Fibroblast of upper back skin (primary cell): ENCODE results near the gene AIRE.
"Not testable (repeated sequence)": the region's sequence is repeated elsewhere in the genome, so short reads cannot be mapped to it uniquely, and the experiment has no call there.

Source experiments
- DNase-seq: peaks from one replicate; pipeline ENCODE4 v3.0.0-alpha.2; 2013

The AIRE gene

DNA sequence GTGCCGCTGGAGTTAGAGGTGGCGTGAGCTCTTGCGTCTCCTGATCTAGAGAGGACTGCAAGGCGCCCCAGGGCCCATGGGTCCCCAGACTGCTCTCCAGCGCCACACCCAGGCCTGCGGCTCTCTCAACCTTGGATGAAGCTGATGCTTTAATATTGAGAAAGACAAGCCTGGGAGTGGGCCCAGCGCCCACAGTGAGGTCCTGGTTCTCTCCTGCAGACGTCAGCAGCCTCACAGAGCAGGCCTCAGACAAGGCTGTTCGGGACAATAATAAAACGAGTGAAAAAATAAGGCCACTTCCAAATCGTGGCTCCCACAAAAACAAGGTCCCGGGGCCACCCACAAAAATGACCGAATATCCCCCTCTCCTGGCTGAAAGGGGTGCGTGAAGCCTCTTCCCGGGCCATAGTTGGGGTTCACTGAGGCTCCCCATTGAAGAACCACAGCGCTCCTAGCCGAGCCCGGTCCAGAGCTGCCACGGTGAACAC is 18.0 kb upstream of the AIRE start:
- DNase-seq: no peak

DNA sequence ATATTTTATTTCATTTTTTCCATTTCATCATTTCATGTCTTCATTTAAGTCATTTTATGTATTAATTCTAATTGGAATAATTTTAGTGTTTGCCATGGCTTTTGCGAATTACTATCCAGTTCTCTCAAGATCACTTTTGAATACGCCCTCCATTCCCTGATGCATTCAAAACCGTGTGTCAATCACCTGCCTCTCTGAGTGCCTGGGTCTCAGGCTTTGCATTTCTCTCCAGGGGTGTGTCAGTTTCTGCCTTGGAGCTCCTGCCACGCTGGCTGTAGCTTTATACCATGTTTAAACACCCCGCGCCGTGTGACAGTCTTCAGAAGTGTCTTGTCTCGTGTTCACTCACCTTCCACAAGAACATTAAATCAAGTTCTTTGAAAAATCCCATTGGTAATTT is 16.6 kb upstream of the AIRE start:
- DNase-seq: no peak

DNA sequence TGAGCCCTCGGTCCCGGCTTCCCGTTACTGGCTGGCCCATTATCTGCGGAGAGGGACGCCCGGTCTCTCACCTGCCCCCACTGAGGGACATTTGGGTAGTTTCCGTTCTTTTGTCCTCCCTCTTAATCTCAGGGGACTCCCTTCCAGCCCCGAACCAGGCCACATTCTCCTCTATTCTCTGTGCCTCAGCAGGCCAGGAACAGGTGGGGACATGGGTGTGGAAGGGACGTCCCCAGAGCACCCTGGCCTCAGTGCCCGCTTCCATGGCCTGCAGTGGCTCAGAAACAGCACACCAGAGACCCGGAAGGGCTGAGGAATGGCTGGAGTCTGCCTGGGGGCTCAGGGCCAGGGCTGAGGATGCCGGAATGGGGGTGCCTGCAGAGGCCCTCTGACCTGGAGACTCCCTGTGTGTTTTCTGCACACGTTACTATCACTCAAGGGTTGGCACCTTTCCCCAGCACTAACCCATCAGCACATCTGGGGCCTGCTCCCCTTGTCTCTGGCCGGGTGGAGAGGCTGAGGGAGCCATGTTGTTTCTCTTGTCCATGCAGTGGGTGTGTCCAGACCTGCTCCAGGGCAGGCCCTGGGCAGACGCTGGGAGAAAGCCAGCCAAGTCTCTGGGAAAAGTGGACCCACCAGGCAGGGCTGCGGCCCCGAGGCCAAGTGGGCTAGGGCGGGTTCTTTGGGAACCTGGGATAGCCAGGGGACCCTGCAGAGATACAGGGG is 14.0 kb upstream of the AIRE start:
- no peak for DNase-seq

DNA sequence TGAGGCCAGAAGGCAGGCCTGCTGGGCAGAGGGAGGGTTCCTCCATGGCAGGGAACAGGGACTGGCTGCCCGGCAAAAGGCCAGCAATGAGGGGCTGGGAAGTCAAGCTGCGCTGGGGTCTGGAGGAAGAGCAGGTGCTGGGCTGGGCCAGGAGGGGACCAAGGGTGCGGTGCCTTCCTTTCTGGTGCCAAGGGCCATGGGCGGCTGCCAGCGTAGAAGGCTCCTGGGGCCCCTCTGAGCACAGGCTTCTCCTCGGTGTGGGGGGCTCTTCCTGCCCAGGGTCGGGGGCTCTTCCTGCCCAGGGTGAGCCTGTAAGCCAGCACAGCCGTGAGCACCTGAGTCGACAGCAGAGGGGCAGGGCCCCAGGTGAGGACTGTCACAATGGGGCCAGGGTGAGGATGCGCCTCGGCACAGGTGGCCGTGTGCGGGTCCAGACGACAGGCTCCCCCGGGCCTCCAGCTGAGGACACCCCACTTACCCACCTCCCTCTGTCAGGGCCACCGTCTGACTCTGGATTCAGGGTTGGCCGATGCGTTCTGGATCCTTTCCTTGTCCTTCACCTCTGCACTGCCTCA is 13.3 kb upstream of the AIRE start:
- no peak for DNase-seq

DNA sequence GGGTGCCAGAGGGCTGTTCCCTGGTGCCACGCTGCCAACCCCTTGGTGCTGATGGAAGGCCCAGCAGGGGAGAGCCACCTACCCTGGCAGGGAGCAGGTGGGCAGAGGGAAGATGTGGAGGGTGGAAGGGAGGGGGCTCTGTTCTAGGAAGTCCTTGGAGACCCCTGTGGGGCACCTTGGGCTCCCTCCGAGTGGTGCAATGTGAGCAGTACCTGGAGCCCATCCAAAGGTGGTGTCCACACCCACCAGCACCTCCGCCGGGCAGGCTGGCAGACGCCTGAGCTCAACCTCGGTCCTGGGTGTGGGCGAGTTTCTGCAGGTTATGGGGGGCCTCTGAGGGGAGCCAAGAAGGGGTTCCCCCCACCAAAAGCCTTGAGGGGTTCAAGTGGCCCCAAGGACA is 12.6 kb upstream of the AIRE start:
- no peak for DNase-seq

DNA sequence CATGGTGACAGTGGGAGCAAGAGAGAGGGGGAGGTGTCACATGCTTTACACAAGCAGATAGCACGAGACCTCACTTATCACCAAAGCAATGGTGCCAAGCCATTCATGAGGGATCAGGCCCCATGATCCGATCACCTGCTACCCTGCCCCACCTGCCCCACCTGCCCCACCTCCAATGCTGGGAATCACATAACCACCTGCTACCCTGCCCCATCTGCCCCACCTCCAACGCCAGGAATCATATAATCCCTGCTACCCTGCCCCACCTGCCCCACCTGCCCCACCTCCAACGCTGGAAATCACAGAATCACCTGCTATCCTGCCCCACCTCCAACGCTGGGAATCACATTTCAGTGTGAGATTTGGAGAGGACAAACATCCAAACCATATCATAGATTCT is 10.6 kb upstream of the AIRE start:
- no peak for DNase-seq

DNA sequence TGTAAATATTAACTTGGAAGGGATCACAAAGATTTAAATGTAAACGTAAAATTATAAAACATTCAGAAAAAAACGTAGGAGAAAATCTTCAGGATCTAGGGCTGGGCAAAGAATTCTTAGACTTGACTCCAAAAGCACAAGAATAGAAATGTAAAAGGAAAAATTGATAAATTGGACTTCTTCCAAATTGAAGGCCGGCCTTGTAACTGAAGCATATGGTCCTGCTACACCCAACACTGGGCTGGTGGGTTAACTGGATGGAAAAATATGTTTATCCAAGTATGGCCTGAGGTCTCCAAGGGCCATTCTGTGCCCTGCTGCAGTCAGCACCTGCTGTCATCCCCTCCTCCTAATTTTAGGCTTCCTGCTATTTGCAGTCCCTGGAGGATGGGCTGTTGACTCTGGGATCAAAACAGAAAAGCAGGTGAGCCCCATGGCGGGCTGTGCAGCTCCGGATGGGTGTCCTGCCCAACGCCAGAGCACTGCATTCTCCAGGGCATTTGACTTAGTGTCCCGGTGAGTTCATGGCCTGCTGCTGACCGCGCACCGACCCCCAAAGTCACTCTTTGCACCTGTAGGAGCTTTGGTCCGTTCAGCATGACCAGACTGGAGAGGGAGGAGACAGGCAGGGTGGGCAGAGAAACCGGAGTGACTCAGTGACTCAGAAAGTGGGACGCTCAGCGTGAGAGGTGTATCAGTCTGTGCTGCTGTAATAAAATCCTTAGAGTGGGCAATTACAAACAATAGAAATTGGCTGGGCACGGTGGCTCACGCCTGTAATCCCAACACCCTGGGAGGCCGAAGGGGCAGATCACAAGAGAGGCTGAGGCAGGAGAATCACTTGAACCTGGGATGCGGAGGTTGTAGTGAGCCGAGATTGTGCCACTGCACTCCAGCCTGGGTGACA is 6.1 kb upstream of the AIRE start:
- no peak for DNase-seq

DNA sequence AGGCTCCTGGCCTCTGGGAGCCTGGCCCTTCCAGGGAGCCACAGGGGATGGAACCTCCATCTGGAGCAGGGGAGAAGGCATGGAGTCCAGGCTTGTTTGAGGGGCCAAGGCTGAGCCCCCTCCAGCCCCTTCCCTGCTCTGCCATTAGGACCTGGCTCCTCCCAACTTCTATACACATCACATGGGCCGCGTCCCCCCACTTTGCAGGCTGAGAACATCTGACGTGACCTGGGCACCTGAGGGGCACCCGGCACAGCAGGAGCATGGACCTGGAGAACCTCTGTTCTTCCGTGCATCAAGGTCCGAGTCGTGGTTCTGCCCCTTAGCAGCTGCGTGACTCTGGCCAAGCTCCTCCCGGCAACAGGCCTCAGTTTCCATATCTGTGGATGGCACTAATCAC is 3.9 kb upstream of the AIRE start:
- no peak for DNase-seq

DNA sequence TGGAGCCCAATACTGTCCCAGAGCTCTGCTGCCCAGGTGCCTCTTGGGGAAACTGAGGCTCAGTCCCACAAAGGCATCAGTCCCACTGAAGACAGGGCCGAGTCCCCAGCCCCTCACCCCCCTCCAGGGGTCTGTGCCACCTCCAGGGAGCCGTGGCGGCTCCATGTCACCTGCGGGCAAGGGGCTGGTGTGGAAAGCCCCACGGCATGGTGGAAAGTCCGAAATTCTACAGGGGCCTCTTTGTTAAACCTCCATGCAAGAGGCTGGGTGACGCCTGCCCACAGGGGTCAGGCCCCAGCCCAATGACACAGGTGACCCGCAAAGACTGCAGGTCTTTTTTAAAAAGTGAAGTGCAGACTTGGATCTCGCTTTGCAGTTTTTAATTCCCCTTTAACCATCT is 3.3 kb upstream of the AIRE start:
- no peak for DNase-seq

DNA sequence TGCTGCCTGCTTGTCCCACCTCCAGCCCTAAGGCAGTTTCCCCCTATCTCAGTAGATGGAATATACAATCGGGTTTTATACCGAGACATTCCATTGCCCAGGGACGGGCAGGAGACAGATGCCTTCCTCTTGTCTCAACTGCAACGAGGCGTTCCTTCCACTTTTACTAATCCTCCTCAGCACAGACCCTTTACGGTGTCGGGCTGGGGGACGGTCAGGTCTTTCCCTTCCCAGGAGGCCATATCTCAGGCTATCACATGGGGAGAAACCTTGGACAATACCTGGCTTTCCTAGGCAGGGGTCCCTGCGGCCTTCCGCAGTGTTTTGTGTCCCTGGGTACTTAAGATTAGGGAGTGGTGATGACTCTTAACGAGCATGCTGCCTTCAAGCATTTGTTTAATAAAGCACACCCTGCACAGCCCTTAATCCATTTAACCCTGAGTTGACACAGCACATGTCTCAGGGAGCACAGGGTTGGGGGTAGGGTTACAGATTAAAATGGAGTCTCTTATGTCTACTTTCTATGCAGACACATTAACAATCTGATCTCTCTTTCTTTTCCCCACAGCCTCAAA is 2.4 kb upstream of the AIRE start:
- not testable (repeated sequence) for DNase-seq

DNA sequence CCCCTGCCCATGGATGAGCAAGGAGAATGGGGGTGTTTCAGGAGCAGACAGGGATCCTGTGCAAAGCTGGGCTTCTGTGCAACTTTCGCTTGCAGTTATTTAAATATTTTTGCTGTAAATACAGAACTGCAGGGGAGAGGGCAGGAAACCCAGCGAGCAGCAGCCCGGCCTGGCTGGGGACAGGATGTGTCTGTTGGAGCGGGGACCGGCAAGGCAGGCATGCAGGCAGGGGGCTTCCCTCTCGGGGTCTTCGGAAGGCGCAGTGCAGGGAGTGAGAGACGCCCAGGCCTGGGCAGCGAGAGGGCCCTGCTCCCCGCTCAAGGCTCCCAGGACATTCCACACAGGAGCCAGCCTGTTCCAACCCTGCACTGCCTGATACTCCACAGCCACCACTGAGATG is 1.7 kb upstream of the AIRE start:
- DNase-seq: no peak

DNA sequence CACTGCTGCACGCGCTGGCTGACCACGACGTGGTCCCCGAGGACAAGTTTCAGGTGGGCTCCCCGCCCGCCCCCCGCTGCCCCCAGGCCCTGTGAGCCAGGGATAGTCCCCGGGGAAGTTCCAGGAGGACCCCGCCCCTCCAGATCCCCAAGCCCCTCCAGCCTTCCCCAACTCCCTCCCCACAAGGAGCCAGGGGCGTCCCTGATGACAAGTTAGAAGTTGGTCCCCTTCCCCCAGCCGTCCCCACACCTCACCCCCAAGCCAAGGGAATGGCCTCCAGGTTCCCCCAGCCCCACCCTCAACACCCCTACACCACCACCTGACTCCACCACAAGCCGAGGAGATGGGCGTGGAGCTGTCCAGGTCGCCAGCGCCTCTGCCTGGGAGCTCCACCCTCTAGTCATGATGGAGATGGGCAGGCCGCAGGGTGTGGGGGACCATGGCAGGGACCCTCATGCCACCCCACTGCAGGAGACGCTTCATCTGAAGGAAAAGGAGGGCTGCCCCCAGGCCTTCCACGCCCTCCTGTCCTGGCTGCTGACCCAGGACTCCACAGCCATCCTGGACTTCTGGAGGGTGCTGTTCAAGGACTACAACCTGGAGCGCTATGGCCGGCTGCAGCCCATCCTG is 525 bp downstream of the AIRE start:
- no peak for DNase-seq

DNA sequence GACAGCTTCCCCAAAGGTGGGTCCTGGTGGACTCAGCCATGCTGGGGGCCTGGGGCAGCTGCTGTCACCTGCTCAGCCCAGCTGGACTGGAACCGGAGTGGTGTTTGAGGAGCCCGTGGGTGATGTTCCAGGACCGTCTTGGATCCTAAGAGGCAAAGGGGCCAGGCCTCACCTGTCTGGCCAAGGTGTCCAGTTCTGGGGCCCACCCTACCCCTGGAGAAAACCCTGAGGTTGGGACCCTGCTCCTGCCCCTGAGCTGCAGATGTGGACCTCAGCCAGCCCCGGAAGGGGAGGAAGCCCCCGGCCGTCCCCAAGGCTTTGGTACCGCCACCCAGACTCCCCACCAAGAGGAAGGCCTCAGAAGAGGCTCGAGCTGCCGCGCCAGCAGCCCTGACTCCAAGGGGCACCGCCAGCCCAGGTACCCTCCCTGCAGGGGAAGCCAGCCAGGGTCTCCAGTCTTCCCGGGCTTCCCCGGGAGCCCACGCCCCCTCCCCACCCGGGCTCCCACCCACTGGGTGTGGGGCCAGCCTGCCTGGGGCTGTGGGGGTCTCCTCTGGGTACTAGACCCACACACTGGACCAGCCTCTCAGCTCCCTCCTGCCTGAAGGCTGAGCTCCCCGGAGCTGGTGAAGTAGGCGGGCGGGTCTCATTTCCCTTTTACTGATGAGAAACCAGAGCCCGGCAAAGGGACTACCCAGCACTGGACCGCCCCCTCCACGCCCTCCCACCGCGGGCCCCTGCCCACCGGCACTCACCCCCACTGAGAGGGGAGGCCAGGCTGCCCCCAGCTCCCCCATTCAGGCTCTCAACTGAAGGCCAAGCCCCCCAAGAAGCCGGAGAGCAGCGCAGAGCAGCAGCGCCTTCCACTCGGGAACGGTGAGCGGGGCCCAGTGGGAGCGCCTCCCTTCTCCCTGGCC is 1.3 kb downstream of the AIRE start:
- no peak for DNase-seq

DNA sequence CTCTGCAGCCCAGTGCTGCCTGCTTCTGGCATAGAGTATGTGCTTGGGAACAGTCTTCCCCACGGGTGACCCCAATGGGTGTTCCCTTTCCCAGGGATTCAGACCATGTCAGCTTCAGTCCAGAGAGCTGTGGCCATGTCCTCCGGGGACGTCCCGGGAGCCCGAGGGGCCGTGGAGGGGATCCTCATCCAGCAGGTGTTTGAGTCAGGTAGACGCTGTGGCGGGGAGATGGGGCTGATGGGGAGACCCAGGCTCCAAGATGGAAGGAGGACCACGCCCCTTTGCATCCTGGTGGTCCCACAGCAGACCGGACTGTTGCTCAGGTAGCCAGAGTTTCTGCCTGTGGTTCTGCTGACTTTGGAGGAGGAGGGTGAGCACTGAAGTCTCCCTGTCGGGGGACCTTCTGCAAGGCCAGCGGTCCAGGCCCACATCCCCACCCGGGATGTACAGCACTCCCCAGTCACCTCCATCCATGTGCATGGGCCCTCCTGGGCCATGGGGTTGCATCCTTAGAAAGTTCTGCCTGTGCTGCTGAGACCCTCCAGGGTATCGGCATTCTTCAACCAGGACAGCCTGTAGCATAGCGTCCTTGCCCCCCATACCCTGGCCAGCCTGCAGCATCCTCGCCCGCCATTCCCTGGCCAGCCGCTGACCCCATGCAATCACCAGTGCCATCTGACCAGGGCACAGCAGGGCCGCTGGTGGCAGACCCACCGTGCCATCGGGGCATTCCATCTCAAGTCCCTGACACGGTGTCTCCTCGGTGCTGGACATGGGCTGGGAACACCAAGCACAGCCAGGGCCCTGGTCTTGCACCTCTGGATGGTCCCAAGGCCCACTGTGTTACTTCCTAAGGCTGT is 2.8 kb downstream of the AIRE start:
- DNase-seq: no peak

DNA sequence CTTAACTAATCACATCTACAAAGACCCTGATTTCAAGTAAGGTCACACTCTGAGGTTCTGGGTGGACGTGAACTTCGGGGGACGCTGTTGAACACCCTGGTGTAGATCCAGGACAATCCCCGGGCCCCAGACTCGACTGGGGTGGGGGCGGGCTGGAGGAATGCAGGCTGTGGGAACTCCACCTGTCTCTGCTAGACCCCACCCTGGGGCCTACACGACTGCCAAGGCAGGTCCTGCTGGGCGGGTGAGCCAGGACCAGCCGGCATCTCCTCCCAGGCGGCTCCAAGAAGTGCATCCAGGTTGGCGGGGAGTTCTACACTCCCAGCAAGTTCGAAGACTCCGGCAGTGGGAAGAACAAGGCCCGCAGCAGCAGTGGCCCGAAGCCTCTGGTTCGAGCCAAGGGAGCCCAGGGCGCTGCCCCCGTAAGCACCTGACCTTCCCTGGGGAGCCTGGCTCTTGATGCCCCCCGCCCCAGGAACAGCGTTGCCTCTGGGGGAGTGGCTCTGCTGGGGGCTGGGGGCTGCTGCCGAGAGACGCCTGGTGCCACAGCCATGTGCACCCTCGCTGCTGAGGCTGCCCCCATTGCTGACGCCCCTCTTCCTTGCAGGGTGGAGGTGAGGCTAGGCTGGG is 3.8 kb downstream of the AIRE start:
- DNase-seq: no peak

DNA sequence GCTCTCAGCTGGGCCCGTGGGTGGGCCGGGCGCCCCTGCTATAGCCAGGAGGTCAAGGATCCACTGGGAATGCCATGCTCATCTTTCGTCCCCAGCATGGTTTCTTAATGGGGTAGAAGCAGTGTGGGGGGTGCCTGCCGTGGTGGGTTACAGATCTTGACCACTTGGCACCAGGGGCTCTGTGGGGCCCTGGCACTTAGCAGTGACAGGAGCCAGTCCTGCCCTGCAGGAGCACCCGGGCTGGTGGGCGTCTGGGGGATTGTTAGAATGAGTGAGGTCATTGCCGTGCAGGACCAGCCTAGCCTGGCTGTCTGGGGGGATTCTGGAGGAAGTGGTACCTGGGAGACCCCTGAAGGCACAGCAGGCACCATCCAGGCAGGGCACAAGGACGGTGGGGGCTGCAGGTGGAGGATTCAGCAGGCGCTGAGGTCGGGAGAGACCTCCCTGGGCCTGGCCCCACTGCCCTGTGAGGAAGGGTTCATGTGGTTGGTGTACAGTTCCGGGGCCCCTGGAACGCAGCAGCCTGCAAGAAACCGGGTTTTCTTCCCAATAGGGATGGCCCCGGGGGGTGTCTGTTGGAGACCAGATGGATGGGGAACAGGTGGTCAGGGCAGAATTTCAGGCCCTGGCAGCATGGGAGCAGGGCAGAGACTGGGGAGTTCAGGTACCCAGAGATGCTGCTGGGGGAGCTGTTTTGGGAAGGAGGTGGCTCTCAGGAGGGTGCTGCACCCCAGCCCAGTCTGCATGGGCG is 4.8 kb downstream of the AIRE start:
- no peak for DNase-seq

DNA sequence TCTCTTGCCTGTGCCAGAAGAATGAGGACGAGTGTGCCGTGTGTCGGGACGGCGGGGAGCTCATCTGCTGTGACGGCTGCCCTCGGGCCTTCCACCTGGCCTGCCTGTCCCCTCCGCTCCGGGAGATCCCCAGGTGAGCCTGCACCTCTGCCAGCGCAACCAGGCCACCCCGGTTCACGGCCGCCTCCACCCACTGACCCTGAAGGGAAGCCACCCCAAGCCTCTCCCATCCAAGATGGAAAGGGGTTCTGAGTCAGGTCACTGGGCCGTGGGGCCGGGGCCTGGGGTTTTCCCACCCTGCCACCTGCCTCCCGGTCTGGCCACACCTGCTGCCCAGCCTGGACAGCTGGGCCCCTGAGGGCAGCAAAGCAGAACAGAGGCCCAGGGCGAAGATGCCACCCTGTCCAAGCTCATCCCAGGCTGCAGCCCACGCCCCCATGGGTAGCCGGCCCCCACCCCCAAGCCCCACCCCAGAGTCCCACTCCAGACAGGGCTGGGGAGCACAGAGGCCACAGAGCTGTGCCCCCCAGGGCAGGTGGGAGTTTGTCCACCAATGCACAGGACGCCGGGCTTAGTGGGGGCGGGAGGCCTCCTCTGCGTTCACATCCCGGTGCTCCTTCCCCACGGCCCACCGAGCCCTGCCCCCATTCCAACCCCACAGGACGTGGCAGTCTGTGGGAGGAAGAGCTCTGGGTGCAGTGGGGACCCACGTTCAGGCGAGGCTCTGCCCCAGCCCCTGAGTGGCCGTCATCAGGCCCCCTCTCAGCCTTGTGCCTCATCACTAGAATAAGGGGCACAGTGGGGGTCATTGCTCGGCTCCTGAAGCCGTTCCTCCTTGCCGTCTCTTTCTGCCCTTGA is 5.6 kb downstream of the AIRE start:
- no peak for DNase-seq

DNA sequence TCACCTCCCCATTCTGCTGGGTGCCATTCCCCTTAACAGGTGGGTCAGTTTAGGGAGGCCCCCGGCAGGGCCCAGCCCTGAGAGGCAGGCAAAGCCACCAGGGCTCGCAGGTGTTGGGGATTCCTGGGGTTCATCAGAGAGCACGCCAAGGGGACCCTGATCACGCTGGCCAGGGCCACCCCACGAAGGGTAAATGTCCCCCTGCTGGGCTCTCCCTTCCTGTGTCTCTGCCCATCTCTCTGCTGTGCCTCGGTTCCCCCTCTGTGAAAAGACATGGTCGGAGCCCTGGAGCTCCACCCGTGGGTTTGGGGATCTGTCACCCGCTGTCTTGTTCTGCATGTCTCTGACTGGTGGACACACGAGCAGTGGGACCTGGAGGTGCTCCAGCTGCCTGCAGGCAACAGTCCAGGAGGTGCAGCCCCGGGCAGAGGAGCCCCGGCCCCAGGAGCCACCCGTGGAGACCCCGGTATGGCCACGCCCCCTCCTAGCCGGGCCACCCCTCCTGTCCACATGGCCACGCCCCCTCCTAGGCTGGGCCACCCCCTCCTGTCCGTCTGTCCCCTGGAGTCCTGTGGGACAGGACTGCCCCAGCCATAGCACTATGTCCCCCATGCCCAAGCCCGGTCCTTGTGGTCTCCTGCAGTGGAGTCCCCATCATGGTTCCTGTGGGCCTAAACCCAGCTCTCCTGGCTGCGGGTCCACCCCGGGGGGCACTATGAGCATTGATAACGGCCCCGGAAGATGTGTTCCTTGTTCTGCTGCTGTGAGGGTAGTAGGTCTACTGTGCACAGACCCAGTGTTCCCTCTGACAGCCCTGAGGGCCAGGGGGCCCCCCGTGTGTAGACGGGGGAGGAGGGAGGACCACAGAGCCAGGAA is 6.5 kb downstream of the AIRE start:
- DNase-seq: no peak
